AG09309 (cell line): ENCODE results near the gene SLCO4A1.

Experiments
- DNase-seq: peaks from one replicate; pipeline ENCODE4 v3.0.0-alpha.2; 2010; ENCODE audit warnings: low read depth
- H3K4me3 ChIP-seq: 2 replicates; pipeline ENCODE4 v1.5.1; 2011; ENCODE audit warnings: mild to moderate bottlenecking, low read depth, low read length, moderate library complexity; ENCODE audit not compliant: control insufficient read depth
- TF ChIP-seq, protein P1 (sequence below): IDR thresholded peaks from 2 replicates; pipeline ENCODE4 v1.5.1; 2011; ENCODE audit warnings: mild to moderate bottlenecking, low read depth, low read length, inconsistent platforms; ENCODE audit not compliant: insufficient read depth, control insufficient read depth; ENCODE audit errors: missing control alignments

The SLCO4A1 gene

DNA sequence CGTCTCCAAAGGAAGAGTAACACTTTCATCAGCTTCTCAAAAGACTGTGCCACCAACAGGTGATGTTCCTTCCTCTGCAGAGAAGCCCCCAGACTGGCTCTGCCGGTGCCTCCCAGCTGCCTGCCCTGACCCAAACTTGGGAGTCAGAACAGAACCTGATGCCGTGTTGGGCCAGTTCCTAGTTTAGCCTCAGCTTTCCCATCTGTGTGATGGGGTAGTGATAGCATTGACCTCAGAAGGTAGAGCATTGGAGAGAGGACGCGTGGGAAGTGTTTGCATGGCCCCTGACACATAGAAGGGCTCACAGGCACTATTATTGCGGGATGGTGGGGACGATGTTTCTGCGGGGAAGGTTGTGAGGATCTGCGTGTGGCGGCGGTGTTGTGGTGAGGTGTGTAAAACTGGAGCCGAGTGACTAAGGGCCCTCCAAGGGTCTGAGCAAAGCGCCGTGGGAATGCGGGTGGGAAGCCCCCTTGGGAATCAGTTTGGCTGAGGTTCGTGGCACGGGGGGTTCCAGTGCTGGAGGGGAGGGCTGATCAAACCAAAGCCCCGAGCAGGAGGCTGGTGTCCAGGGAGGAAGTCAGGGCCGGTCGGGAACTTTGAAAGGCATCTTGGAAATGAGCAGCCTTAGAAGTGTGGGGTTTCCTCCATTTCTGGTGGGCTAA lies 68.0 kb downstream of the SLCO4A1 start:
- TF ChIP-seq, protein P1, sequence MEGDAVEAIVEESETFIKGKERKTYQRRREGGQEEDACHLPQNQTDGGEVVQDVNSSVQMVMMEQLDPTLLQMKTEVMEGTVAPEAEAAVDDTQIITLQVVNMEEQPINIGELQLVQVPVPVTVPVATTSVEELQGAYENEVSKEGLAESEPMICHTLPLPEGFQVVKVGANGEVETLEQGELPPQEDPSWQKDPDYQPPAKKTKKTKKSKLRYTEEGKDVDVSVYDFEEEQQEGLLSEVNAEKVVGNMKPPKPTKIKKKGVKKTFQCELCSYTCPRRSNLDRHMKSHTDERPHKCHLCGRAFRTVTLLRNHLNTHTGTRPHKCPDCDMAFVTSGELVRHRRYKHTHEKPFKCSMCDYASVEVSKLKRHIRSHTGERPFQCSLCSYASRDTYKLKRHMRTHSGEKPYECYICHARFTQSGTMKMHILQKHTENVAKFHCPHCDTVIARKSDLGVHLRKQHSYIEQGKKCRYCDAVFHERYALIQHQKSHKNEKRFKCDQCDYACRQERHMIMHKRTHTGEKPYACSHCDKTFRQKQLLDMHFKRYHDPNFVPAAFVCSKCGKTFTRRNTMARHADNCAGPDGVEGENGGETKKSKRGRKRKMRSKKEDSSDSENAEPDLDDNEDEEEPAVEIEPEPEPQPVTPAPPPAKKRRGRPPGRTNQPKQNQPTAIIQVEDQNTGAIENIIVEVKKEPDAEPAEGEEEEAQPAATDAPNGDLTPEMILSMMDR = no peak
- DNase-seq = no peak
- no peak overlapping the region for H3K4me3 ChIP-seq

DNA sequence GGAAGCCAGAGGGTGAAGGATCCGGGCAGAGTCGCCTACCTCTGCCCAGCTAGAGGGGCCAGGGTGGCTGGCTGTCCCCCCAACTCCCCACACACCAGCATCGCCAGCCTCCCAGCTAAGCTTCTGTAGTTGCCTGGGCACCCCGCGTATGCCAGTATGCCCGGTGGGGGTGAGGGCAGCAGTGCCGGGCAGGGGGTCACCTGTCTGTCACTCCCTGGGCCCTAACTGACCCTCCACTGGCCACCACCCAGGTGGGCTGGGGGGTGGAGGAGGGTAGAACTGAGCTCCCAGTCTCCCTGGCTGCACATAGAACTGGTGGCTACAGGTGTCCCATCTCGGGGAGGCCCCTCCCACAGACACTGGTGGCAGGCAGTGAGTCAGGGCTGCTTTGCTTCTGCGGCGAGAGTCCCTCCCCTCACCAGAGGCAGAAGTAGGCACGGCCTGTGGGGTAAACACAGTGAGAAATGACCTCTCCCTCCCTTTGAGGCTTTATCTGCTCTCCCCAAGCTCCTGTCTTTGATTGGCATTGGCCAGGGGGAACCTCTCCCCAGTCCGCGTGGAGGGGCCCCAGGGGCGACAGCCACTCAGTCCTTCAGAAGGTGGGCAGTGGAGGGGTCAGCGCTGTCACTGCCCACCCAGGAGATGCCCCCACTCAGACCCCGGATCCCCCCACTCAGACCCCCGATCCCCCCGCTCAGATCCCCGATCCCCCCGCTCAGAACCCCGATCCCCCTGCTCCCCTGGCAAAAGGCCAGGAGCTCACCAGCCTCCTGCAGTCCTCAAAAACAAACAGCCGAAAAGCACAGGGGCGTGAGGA lies 68.8 kb downstream of the SLCO4A1 start:
- TF ChIP-seq, protein P1 = no peak
- DNase-seq = no peak
- H3K4me3 ChIP-seq = no peak overlapping the region

DNA sequence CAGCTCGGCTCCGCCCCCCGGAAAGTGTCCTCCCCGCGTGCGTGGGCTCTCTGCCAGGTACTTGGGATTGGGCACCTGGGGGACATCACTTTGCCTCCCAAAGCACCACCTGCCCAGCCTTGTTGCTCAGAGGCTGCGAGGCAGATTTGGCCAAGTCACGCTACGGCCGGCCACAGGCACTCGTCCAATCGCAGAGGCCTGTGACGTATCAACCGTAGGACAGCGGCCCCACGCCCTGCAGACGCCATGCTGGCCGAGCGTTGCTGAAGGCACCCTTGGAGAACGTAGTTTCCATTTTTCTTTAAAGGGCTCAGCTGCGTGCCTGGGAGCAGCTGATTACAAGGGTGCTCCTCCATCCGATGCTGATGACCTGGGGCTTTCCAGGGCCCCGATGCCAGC lies 69.4 kb downstream of the SLCO4A1 start:
- DNase-seq = no peak
- TF ChIP-seq, protein P1 = no peak
- H3K4me3 ChIP-seq = no peak overlapping the region

DNA sequence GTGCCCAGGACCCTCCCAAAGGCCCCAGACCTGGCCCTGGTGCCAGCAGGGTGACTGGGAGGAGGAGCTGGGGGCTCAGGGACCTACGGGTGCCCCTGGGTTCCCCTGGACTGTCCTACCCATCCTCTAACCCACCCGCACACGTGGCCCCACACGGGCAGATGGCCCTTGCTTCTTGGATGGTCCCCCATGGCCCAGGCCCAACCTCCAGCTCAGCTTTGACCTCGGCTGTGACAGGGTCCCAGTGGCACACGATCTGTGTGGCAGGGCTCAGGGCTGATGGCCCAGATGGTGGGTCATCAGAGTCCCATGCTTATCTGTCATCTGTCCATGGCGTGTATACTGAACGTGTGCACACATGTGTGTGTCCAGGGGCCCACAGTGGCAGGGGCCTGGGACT lies 70.3 kb downstream of the SLCO4A1 start:
- TF ChIP-seq, protein P1 = no peak
- H3K4me3 ChIP-seq = no peak overlapping the region
- DNase-seq = no peak

DNA sequence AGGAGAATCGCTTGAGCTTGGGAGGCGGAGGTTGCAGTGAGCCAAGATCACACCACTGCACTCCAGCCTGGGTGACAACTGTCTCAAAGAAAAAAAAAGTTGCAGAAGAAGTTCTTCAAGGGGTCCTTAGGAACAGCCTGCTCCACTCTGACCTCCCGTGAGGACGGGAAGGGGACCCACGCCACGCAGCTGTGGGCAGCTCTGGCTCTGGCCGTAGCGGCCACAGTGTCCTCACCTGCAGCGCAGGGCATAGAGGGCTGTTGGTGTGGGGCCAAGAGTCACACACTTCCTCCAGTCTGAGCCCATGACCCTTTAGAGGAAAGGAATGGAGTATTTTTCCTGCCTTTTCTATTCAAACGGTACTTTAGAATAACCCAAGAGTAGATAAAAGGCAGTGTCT lies 71.7 kb downstream of the SLCO4A1 start:
- TF ChIP-seq, protein P1 = no peak
- no peak overlapping the region for H3K4me3 ChIP-seq
- no peak for DNase-seq

DNA sequence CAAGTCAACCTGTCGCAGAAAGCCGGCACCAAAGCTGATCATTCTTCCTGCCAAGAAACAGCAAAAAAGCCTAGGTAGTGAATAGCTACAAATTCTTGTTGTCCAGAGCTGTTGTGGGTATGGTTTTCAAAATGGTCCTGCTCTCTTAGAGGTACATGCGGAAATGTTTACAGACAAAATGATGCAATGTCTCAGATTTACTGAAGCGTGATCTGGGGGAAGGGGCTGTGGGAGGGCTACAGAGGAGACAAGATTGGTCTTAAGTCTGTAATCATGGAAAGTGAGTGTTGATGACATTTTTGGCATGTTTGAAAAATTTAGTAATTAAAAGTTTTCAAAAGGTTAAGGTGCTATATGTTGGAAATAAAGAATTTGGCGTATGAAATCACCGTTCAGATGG lies 72.5 kb downstream of the SLCO4A1 start:
- no peak overlapping the region for H3K4me3 ChIP-seq
- no peak for DNase-seq
- TF ChIP-seq, protein P1 = no peak
